HCT116 (cell line): ENCODE results near the gene NEUROD6. TPM values are rescaled to one million over a fixed set of nuclear protein-coding genes. Genes with fewer than 3 reads are reported as not detected.

ENCODE experiments used
- ATAC-seq: fragments of 200-7000 bp; cut with Tn5 transposase; 2 replicates; pipeline ENCODE4 v1.9.1; 2020; ENCODE audit warnings: mild to moderate bottlenecking, moderate library complexity
- BruUV-seq: library from RNA; stranded (reverse); fragments of 400-500 nt; replicated peaks from 2 replicates; lab custom pipeline; 2021; lab: Mats Ljungman, UMichigan
- CTCF ChIA-PET: fragments of 300-600 bp; sonication (Branson Sonifier 250); formaldehyde crosslinking; loops from one replicate; lab custom pipeline; 2021; ENCODE audit warnings: antibody characterized with exemption; lab: Charles Lee
- POLR2A ChIA-PET: fragments of 300-600, 350-600 bp; sonication (Branson Sonifier 250); formaldehyde crosslinking; loops from one replicate; lab custom pipeline; 2021; ENCODE audit warnings: antibody characterized with exemption; lab: Charles Lee
- RAD21 ChIA-PET, 2 experiments: fragments of 300-600 bp; sonication (Branson Sonifier 250); formaldehyde crosslinking; loops; one replicate each; lab custom pipeline; 2023; ENCODE audit warnings: low total read pairs in 2 of 2; ENCODE audit not compliant: uncharacterized antibody in 2 of 2, unreplicated experiment in 2 of 2, low non-redundant PET in 1 of 2; lab: Charles Lee
- DNase-seq: peaks from one replicate; pipeline ENCODE4 v3.0.0-alpha.2; 2010; ENCODE audit warnings: low read depth, low spot score
- H2AFZ ChIP-seq: fragments of 200-600 bp; shearing (Covaris generic), sonication (generic); 2 replicates; pipeline ENCODE4 v1.6.1; 2017; ENCODE audit warnings: low read depth, mixed run types, mixed read lengths, antibody characterized with exemption, low read length; ENCODE audit not compliant: poor library complexity, severe bottlenecking
- H3K27ac ChIP-seq: 2 replicates; pipeline ENCODE4 v1.5.1; 2012; ENCODE audit warnings: low read depth, low read length
- H3K27me3 ChIP-seq: fragments of 200-600 bp; sonication (generic); 2 replicates; pipeline ENCODE4 v1.6.1; 2016; ENCODE audit warnings: mixed run types, low read length, mixed read lengths; ENCODE audit not compliant: insufficient read depth
- H3K36me3 ChIP-seq, 2 experiments: fragments of 200-500 bp in 1 of 2; fragments of 200-600 bp in 1 of 2; sonication (Bioruptor generic) in 1 of 2; sonication (generic) in 1 of 2; 2 replicates each; pipeline versions ENCODE4 v1.5.1 to v1.6.1; 2014 to 2016; ENCODE audit warnings: low read length in 2 of 2, inconsistent platforms in 1 of 2, mixed read lengths in 1 of 2, mixed run types in 1 of 2; ENCODE audit not compliant: insufficient read depth in 2 of 2, control insufficient read depth in 1 of 2
- H3K4me1 ChIP-seq, 2 experiments: fragments of 200-600 bp in 1 of 2; sonication (generic) in 1 of 2; 2 replicates each; pipeline versions ENCODE4 v1.5.1 to v1.6.1; 2012 to 2017; ENCODE audit warnings: low read length in 2 of 2, inconsistent platforms in 1 of 2, mild to moderate bottlenecking in 1 of 2, mixed read lengths in 1 of 2, mixed run types in 1 of 2, moderate library complexity in 1 of 2; ENCODE audit not compliant: insufficient read depth in 2 of 2, control insufficient read depth in 1 of 2
- H3K4me2 ChIP-seq: fragments of 200-600 bp; sonication (generic); 2 replicates; pipeline ENCODE4 v1.6.1; 2017; ENCODE audit warnings: mixed run types, low read length, mixed read lengths
- H3K4me3 ChIP-seq, 2 experiments: fragments of 200-600 bp in 1 of 2; sonication (generic) in 1 of 2; replicated peaks in 1 of 2; 2 replicates each; pipeline ENCODE4 v1.5.1; 2011 to 2016; ENCODE audit warnings: low read length in 2 of 2, control low read depth in 1 of 2, low read depth in 1 of 2, mild to moderate bottlenecking in 1 of 2, mixed read lengths in 1 of 2, mixed run types in 1 of 2
- H3K79me2 ChIP-seq: fragments of 200-600 bp; sonication (generic); 2 replicates; pipeline ENCODE4 v1.6.1; 2017; ENCODE audit warnings: mild to moderate bottlenecking, mixed run types, low read length, moderate library complexity, mixed read lengths; ENCODE audit not compliant: insufficient read depth
- H3K9ac ChIP-seq: fragments of 200-600 bp; sonication (generic); 2 replicates; pipeline ENCODE4 v1.6.1; 2016; ENCODE audit warnings: low read length, mixed read lengths
- H3K9me2 ChIP-seq: fragments of 200-600 bp; sonication (generic), shearing (Covaris generic); 2 replicates; pipeline ENCODE4 v1.6.1; 2017; ENCODE audit warnings: mixed run types, mild to moderate bottlenecking, moderate library complexity; ENCODE audit not compliant: insufficient read depth
- H3K9me3 ChIP-seq, 2 experiments: fragments of 200-500 bp in 1 of 2; fragments of 200-600 bp in 1 of 2; sonication (Bioruptor generic) in 1 of 2; sonication (generic) in 1 of 2; 2 replicates each; pipeline ENCODE4 v1.6.1; 2014 to 2017; ENCODE audit warnings: low read length in 2 of 2, mixed read lengths in 2 of 2, inconsistent platforms in 1 of 2, low read depth in 1 of 2, mild to moderate bottlenecking in 1 of 2, mixed run types in 1 of 2, moderate library complexity in 1 of 2; ENCODE audit not compliant: control insufficient read depth in 1 of 2, insufficient read depth in 1 of 2
- H4K20me1 ChIP-seq: fragments of 200-600 bp; sonication (generic), shearing (Covaris generic); 2 replicates; pipeline ENCODE4 v1.6.1; 2017; ENCODE audit warnings: mixed run types, mild to moderate bottlenecking, moderate library complexity; ENCODE audit not compliant: insufficient read depth
- CBX3 ChIP-seq: IDR thresholded peaks from 2 replicates; pipeline ENCODE4 v1.6.1; 2012; ENCODE audit warnings: low read depth
- EGR1 ChIP-seq: IDR thresholded peaks from 2 replicates; pipeline ENCODE4 v1.6.1; 2012; ENCODE audit warnings: low read depth
- ELF1 ChIP-seq: IDR thresholded peaks from 2 replicates; pipeline ENCODE4 v1.6.1; 2012; ENCODE audit warnings: low read depth, borderline replicate concordance
- EZH2 ChIP-seq: fragments of 200-600 bp; sonication (generic); IDR thresholded peaks from 2 replicates; pipeline ENCODE4 v1.6.1; 2017; ENCODE audit warnings: antibody characterized with exemption, mixed run types
- EZH2phosphoT487 ChIP-seq: fragments of 200-600 bp; IDR thresholded peaks from 2 replicates; pipeline ENCODE4 v1.6.1; 2018; ENCODE audit warnings: antibody characterized with exemption, borderline replicate concordance
- FOSL1 ChIP-seq: IDR thresholded peaks from 2 replicates; pipeline ENCODE4 v1.6.1; 2012; ENCODE audit warnings: low read depth
- POLR2A ChIP-seq: IDR thresholded peaks from 2 replicates; pipeline ENCODE4 v1.7.0; 2011; ENCODE audit warnings: borderline replicate concordance; ENCODE audit not compliant: insufficient read depth, insufficient read length; ENCODE audit errors: extremely low read depth
- POLR2AphosphoS5 ChIP-seq: IDR thresholded peaks from 2 replicates; pipeline ENCODE4 v1.6.1; 2011; ENCODE audit warnings: mild to moderate bottlenecking, low read depth, low read length, moderate library complexity
- RAD21 ChIP-seq: IDR thresholded peaks from 2 replicates; pipeline ENCODE4 v1.6.1; 2012; ENCODE audit warnings: low read depth, mild to moderate bottlenecking
- SIN3A ChIP-seq: IDR thresholded peaks from 2 replicates; pipeline ENCODE4 v1.6.1; 2012; ENCODE audit warnings: low read depth
- SP1 ChIP-seq: IDR thresholded peaks from 2 replicates; pipeline ENCODE4 v1.6.1; 2012; ENCODE audit warnings: low read depth
- SRF ChIP-seq: IDR thresholded peaks from 2 replicates; pipeline ENCODE4 v1.6.1; 2012; ENCODE audit warnings: low read depth
- TCF7L2 ChIP-seq: IDR thresholded peaks from 2 replicates; pipeline ENCODE4 v1.7.0; 2011; ENCODE audit warnings: borderline replicate concordance, inconsistent platforms; ENCODE audit not compliant: insufficient read depth, insufficient read length; ENCODE audit errors: extremely low read depth
- YY1 ChIP-seq: IDR thresholded peaks from 2 replicates; pipeline ENCODE4 v1.6.1; 2011; ENCODE audit warnings: low read length, low read depth, moderate library complexity, mild to moderate bottlenecking; ENCODE audit not compliant: insufficient replicate concordance; ENCODE audit errors: extremely low read depth
- intact Hi-C: fragments of 100-400 bp; cut with micrococcal nuclease; formaldehyde crosslinking; loops from 2 replicates; pipeline ENCODE4 v1.10.0; 2022
- total RNA-seq: library from RNA; stranded (reverse); gene quantifications from one replicate; pipeline ENCODE4 v1.2.1, GENCODE V29; 2021; ENCODE audit not compliant: unreplicated experiment
- TF ChIP-seq, protein P1 (sequence below), 3 experiments: fragments of 200-600 bp in 1 of 3; sonication (generic) in 1 of 3; IDR thresholded peaks in 2 of 3; conservative IDR thresholded peaks in 1 of 3; 2 replicates each; pipeline ENCODE4 v1.5.1; 2012 to 2017; ENCODE audit warnings: low read depth in 2 of 3, low read length in 2 of 3, antibody characterized with exemption in 1 of 3, borderline replicate concordance in 1 of 3, control low read depth in 1 of 3, mild to moderate bottlenecking in 1 of 3, mixed read lengths in 1 of 3, mixed run types in 1 of 3, moderate library complexity in 1 of 3; ENCODE audit not compliant: insufficient read depth in 1 of 3
- TF ChIP-seq, protein P2 (sequence below): IDR thresholded peaks from 2 replicates; pipeline ENCODE4 v1.6.1; 2012
- TF ChIP-seq, protein P3 (sequence below): IDR thresholded peaks from 2 replicates; pipeline ENCODE4 v1.6.1; 2011; ENCODE audit warnings: mild to moderate bottlenecking, low read length, moderate library complexity; ENCODE audit not compliant: insufficient replicate concordance; ENCODE audit errors: extremely low read depth
- TF ChIP-seq, protein P4 (sequence below): IDR thresholded peaks from 2 replicates; pipeline ENCODE4 v1.6.1; 2012; ENCODE audit warnings: low read depth
- TF ChIP-seq, protein P5 (sequence below): IDR thresholded peaks from 2 replicates; pipeline ENCODE4 v1.6.1; 2012

Gene NEUROD6
- total RNA-seq, 1 experiment from 2014 or later = not detected

DNA sequence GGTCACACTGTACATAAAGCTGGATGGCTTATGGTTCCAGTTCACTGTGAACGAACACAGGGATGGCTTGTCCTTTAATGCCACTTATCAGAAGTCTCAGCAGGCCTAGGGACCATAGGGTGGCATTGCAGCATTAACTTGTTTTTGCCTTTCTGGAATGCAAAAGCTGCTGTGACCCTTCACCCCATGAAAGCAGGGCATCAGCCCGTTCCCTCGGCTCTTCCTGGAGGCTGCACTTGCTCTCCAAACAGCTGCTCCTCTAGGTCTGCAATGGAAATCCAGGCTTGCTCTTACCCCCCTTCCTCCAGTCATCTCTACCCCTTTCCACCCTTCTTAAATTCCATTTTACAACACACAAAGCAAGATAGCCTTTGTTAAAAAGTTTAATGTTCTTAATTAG is 17.9 kb upstream of the NEUROD6 start:
- H3K4me1 ChIP-seq = no peaks in the 10 kb centered on the region
- H3K4me3 ChIP-seq = no peak overlapping the region
- TF ChIP-seq, protein P1, sequence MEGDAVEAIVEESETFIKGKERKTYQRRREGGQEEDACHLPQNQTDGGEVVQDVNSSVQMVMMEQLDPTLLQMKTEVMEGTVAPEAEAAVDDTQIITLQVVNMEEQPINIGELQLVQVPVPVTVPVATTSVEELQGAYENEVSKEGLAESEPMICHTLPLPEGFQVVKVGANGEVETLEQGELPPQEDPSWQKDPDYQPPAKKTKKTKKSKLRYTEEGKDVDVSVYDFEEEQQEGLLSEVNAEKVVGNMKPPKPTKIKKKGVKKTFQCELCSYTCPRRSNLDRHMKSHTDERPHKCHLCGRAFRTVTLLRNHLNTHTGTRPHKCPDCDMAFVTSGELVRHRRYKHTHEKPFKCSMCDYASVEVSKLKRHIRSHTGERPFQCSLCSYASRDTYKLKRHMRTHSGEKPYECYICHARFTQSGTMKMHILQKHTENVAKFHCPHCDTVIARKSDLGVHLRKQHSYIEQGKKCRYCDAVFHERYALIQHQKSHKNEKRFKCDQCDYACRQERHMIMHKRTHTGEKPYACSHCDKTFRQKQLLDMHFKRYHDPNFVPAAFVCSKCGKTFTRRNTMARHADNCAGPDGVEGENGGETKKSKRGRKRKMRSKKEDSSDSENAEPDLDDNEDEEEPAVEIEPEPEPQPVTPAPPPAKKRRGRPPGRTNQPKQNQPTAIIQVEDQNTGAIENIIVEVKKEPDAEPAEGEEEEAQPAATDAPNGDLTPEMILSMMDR (IDR thresholded peaks at IDR 0.05 in 2 of 3, conservative IDR thresholded peaks at IDR 0.05 in 1 of 3; ENCODE audit: borderline replicate concordance in 1 of 3, insufficient read depth in 1 of 3, low read depth in 2 of 3, low read length in 2 of 3) = no peak
- TF ChIP-seq POLR2AphosphoS5 (no peak), EGR1 (no peak), RAD21 (no peak), POLR2A (no peak), ELF1 (no peak), EZH2phosphoT487 (no peak), TCF7L2 (no peak), EZH2 (no peak), SIN3A (no peak), SP1 (no peak), FOSL1 (no peak), CBX3 (no peak), SRF (no peak), YY1 (no peak)
- TF ChIP-seq, protein P2, sequence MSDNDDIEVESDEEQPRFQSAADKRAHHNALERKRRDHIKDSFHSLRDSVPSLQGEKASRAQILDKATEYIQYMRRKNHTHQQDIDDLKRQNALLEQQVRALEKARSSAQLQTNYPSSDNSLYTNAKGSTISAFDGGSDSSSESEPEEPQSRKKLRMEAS = no peak
- TF ChIP-seq, protein P3, sequence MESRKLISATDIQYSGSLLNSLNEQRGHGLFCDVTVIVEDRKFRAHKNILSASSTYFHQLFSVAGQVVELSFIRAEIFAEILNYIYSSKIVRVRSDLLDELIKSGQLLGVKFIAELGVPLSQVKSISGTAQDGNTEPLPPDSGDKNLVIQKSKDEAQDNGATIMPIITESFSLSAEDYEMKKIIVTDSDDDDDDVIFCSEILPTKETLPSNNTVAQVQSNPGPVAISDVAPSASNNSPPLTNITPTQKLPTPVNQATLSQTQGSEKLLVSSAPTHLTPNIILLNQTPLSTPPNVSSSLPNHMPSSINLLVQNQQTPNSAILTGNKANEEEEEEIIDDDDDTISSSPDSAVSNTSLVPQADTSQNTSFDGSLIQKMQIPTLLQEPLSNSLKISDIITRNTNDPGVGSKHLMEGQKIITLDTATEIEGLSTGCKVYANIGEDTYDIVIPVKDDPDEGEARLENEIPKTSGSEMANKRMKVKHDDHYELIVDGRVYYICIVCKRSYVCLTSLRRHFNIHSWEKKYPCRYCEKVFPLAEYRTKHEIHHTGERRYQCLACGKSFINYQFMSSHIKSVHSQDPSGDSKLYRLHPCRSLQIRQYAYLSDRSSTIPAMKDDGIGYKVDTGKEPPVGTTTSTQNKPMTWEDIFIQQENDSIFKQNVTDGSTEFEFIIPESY = no peak
- TF ChIP-seq, protein P4, sequence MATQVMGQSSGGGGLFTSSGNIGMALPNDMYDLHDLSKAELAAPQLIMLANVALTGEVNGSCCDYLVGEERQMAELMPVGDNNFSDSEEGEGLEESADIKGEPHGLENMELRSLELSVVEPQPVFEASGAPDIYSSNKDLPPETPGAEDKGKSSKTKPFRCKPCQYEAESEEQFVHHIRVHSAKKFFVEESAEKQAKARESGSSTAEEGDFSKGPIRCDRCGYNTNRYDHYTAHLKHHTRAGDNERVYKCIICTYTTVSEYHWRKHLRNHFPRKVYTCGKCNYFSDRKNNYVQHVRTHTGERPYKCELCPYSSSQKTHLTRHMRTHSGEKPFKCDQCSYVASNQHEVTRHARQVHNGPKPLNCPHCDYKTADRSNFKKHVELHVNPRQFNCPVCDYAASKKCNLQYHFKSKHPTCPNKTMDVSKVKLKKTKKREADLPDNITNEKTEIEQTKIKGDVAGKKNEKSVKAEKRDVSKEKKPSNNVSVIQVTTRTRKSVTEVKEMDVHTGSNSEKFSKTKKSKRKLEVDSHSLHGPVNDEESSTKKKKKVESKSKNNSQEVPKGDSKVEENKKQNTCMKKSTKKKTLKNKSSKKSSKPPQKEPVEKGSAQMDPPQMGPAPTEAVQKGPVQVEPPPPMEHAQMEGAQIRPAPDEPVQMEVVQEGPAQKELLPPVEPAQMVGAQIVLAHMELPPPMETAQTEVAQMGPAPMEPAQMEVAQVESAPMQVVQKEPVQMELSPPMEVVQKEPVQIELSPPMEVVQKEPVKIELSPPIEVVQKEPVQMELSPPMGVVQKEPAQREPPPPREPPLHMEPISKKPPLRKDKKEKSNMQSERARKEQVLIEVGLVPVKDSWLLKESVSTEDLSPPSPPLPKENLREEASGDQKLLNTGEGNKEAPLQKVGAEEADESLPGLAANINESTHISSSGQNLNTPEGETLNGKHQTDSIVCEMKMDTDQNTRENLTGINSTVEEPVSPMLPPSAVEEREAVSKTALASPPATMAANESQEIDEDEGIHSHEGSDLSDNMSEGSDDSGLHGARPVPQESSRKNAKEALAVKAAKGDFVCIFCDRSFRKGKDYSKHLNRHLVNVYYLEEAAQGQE = no peak
- TF ChIP-seq, protein P5, sequence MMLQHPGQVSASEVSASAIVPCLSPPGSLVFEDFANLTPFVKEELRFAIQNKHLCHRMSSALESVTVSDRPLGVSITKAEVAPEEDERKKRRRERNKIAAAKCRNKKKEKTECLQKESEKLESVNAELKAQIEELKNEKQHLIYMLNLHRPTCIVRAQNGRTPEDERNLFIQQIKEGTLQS = no peak
- TF ChIP-seq, all 23 proteins: peak for 0
- no peak overlapping the region for H2AFZ ChIP-seq
- no TSS peak for BruUV-seq
- no peak overlapping the region for H3K4me2 ChIP-seq
- DNase-seq = no peak
- no peaks in the 10 kb centered on the region for H3K36me3 ChIP-seq
- H3K27me3 ChIP-seq = peaks cover 21% of the 10 kb centered on the region
- CTCF ChIA-PET = no interaction called here
- no peak overlapping the region for H3K27ac ChIP-seq
- H3K9me2 ChIP-seq = no peaks in the 10 kb centered on the region
- POLR2A ChIA-PET = no interaction called here
- no peaks in the 10 kb centered on the region for H4K20me1 ChIP-seq
- no peak overlapping the region for H3K9ac ChIP-seq
- RAD21 ChIA-PET = no interaction called here
- no peak for ATAC-seq
- H3K9me3 ChIP-seq = no peaks in the 10 kb centered on the region
- H3K79me2 ChIP-seq = no peaks in the 10 kb centered on the region
- intact Hi-C loops = no loop called here
